Activated CD4-positive, CD25-positive, alpha-beta regulatory T cell treated with anti-CD3 and anti-CD28 coated beads, Interleukin-2, amount 50 U/mL, for 72 hours (primary cell): ENCODE measurements around the gene MAPKBP1.
A peak's percentile ranks its signal among the peaks of the same experiment; 100 is the strongest.

Experiments used
- DNase-seq: peaks from one replicate; pipeline ENCODE4 v3.0.0; 2021

MAPKBP1 gene

DNA sequence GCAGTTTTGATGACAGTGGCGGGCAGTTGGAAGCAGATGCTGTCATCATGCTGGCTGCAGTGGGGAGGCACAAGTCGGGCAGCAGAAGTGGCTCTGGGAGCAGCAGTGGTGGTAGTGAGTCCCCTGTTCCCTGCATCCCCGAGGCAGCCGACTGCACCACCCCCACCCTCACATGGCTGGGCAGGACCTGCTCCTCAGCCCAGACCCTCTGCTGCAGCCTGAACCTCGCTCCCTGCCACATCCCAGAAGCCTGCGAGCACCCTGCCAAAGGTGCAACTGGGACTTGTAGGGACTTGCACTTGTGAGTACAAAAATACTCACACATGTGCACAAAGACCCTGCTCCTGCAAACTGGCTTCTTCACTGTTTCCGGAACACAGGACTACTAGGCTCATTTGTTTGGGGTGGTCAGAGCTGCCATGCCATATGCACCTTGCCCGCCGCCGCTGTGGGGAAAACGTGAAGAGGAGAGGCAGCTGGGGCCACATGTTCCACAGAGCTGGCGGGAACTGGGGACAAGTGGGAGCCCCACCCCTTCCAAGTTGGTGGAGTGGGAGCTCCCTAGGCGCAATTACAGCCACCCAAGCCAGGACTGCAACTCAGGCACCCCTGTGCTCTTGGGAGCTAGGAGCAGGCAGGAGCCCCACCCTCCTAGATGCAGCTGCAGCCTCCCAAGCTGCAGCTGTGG lies 55.8 kb downstream of the MAPKBP1 start:
- DNase-seq = no peak

- DNase-seq = peak; percentile 55
These were observed 57.0 kb downstream of the MAPKBP1 start for GRCh38 chr15:41831291-41831690.

DNA sequence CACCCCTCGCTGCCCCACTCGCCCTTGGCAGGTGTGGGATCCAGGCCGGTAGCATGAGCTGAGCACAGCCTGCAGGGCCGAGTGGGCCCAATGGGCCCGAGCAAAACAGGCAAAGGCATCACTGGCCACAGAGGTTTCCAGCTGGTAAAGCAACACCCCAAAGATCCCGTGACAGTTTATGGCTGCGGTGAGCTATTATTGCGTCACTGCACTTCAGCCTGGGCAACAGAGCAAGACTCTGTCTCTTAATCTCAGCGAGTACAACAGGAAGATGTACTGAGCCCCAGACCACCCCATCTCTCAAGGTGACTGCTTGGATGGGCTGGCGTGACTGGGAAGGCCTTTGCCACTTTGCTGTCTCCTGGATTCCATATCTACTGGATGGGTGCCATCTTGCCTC lies 57.9 kb downstream of the MAPKBP1 start:
- no peak for DNase-seq

- no peak for DNase-seq
These were observed 58.6 kb downstream of the MAPKBP1 start for GRCh38 chr15:41832875-41833274.

- DNase-seq = no peak
These were observed 59.8 kb downstream of the MAPKBP1 start for GRCh38 chr15:41834096-41834495.

DNA sequence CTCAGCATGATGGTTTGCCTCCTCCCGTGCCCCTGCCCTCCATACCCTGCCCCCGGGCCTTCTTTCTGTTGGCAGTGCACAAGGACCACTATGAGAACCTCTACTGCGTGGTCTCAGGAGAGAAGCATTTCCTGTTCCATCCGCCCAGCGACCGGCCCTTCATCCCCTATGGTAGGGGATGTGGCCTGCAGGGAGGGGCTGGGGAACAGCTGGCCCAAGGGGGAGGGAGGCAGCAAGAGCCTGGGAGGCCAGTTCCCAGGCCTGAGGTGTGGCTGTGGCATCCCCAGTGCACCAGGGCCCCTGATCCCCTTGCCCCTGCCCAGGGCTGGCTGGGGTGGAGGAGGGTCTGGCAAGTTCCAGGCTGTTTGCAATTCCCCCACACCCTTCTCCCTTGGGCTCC lies 61.8 kb downstream of the MAPKBP1 start:
- DNase-seq = no peak

GRCh38 chr15:41836713-41837454 lies 62.6 kb downstream of the MAPKBP1 start:
- no peak for DNase-seq

DNA sequence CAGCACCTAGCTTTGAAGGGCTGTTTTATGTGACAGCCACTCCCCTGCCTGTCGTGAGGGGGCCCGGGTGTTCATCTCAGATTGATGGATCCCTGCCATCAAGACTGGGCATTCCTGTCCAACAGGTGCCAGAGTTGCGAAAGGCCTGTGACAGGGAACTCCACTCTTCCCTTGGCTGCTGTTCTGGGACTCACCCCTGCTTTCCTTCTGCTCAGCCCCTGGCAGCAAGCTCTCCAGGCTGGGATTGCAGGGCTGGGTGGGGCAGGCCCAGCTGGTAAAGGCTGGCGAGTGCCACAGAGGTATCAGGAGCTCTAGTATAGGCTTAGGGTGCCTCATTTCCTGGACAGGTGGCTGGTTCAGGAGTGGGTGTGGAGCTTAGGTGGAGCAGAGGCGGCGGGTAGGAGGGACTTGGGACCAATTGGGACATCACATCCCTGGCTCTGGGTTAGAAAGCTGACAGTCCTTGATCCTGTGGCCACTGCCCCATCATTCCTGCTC lies 64.2 kb downstream of the MAPKBP1 start, which contains the start of gene PLA2G4B:
Gene PLA2G4B (plus strand): TSS at position 448 of the 498 bp plus-strand sequence. CDS start 67 bp downstream, outside the sequence.
- DNase-seq = no peak

DNA sequence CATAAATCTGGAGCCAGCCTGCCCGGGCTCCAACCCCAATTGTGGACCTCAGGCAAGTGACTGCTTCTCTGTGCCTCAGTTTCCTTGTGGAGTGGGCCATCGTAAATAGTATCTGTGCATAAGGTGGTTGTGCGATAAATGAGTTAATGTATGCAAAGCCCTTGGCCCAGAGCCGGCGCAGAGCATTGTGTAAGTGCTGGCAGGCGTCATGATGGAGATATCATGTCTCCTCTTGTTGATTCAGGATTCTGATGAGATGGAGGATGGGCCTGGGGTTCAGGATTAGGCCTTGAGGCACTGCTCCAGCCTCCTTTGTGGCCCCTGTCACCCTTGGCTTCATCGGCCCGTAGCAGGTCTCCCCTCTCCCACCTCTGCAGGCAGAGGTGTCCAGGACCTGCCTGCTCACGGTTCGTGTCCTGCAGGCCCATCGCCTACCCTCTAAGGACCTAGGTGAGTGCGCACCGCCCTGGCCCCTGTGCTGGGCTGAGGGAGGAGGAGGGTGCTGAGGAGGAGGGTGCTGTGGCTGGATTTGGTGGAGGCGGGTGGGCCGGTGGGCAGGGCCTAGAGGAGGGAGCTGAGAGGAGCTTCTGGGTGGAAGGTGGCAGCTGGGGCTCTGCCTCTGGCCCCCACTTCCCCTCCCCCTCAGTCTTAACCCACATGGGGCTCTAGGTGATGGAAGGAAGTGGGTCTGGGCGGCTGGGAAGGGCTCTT lies 65.7 kb downstream of the MAPKBP1 start:
- DNase-seq = no peak

DNA sequence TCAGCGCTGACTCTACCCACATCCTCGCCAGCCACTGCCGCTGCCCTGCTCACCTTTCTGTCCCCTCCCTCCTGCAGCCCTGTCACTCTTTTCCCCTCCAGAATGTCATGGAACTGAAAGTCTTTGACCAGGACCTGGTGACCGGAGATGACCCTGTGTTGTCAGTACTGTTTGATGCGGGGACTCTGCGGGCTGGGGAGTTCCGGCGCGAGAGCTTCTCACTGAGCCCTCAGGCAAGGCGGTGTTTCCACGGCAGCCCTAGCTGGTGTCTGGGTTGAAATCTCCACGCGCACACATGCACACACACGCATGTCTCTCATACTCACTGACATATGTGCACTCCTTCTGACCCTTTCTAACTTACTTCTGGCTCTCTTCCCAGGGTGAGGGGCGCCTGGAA lies 66.4 kb downstream of the MAPKBP1 start:
- DNase-seq = no peak

- no peak for DNase-seq
These were observed 66.8 kb downstream of the MAPKBP1 start for GRCh38 chr15:41841131-41841530.

- DNase-seq = no peak
These were observed 67.9 kb downstream of the MAPKBP1 start for GRCh38 chr15:41842229-41842628.

- no peak for DNase-seq
These were observed 69.3 kb downstream of the MAPKBP1 start for GRCh38 chr15:41843571-41843970.

- DNase-seq = no peak
These were observed 70.5 kb downstream of the MAPKBP1 start for GRCh38 chr15:41844814-41845213.

- DNase-seq = no peak
These were observed 72.9 kb downstream of the MAPKBP1 start for GRCh38 chr15:41847206-41847605.

DNA sequence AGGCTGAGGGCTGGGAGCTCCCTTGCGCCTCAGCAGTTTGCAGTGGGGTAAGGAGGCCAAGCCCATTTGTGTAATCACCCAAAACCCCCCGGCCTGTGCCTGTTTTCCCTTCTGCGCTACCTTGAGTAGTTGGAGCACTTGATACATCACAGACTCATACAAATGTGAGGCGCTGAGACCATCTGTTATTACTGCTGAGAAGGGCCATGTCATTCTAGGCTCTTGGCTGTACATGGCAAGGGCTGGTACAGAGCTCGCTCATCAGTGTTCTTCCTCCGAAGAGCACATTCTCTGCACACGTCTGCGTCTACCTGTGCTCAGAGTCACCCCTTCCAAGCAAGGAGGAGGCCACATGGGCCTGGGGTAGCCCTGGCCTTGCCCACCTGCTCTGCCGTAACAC lies 73.7 kb downstream of the MAPKBP1 start:
- no peak for DNase-seq

DNA sequence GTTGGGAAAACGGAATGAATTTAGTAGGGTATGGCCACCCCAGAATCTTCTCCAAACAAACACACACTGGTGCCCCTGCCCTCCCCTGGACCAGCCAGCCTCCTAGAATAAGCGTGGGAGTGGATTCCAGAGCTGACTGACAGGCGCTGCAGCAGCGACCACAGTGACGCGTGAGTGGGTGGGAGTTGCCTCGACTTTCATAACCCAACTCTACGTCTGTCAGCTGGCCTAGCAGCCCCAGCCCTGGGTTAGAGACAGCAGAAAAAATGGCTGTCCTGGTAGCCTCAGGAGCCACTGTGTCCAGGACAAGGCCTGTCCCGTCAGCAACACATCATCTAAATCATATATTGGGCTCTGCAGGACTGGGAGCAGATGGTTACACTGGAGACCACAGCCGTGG lies 74.3 kb downstream of the MAPKBP1 start:
- no peak for DNase-seq

DNA sequence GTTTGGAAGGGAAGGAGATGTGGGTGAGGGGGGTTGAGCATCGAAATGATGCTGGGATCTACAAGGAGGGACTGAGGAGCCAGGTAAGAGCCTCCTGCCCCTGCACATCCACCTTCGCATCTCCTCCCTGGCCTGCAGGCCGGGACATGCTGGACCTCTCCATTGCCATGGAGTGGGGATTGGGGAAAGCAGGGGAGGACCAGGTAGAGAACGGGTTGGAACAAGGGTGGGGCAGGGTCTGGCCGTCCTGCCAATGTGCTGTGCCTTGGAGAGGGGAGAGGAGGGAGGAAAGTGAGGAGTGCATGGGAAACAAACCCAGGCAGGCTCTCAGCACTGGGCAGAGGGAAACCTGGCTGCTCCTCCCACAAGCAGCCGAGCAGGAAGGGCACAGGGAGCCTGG lies 74.9 kb downstream of the MAPKBP1 start:
- DNase-seq = no peak

- DNase-seq = no peak
These were observed 75.6 kb downstream of the MAPKBP1 start for GRCh38 chr15:41849861-41850260.

GRCh38 chr15:41850482-41851166 lies 76.3 kb downstream of the MAPKBP1 start:
- DNase-seq = no peak

GRCh38 chr15:41851167-41851523 lies 76.9 kb downstream of the MAPKBP1 start:
- no peak for DNase-seq

DNA sequence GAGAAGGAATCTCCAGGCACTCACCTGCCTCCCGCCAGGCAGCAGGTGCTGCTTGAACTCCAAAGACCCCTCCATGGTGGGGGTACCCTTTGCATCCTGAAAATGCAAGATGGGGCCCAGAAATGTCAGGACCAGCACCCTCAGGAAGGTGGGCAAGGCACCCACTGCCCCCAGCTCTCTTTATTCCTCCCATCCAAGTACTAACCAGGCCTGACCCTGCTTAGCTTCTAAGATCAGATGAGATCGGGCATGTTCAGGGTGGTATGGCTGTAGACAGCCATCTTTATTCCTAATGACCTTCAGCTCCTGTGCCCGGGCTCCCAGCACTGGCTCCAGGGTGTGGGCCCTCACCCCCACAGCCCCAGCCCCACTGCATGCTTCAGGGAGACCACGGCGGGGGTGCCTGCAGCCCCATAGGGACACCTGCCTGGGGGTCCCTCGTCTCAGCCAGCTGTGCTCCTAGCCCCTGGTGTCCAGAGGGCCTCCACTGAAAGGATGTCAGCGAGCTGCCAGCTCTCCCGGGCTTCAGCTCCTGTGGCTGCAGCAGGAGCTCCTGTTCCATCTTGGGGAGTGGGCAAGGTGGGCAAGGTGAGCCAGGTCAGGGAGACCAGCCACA lies 77.6 kb downstream of the MAPKBP1 start:
- DNase-seq = no peak
